GM12878 (cell line): ENCODE results near the gene BCAN. TPM values are rescaled to one million over a fixed set of nuclear protein-coding genes. Genes with fewer than 3 reads are reported as not detected.

Experiments
- IRF3 ChIP-seq: fragments of 450-650 bp; IDR thresholded peaks from 2 replicates; pipeline ENCODE4 v1.6.1; 2014; ENCODE audit warnings: mild to moderate bottlenecking
- MYC ChIP-seq: IDR thresholded peaks from 2 replicates; pipeline ENCODE4 v1.6.1; 2011; ENCODE audit warnings: mild to moderate bottlenecking, low read length, moderate library complexity, inconsistent platforms; ENCODE audit not compliant: insufficient read depth, insufficient replicate concordance, insufficient read length, severe bottlenecking
- YY1 ChIP-seq: IDR thresholded peaks from 2 replicates; pipeline ENCODE4 v1.6.1; 2011; ENCODE audit warnings: low read depth, mild to moderate bottlenecking, low read length
- ZBTB4 ChIP-seq: fragments of 450-650 bp; formaldehyde crosslinking; IDR thresholded peaks from 2 replicates; pipeline ENCODE4 v1.4.0; 2022; ENCODE audit warnings: mild to moderate bottlenecking, moderate library complexity
- ZNF622 ChIP-seq: fragments of 450-650 bp; IDR thresholded peaks from 2 replicates; pipeline ENCODE4 v1.6.1; 2017; ENCODE audit warnings: mild to moderate bottlenecking, inconsistent platforms
- polyA plus RNA-seq, 11 experiments: library from polyadenylated mRNA; depleted of rRNA in 4 of 11; unstranded in 6 of 11; stranded (reverse) in 5 of 11; fragments of >200 nt; fragmentation: Nextera tagmentation in 4 of 11; fragmentation: Illumina TruSeq in 1 of 11; extraction: Ambion mirVana in 4 of 11; extraction: Trizol in 1 of 11; gene quantifications; 1 replicate in 1 of 11; 2 replicates in 10 of 11; pipeline versions ENCODE4 v1.2.1 to v1.2.3, GENCODE V29; 2011 to 2016; ENCODE audit warnings: inconsistent platforms in 2 of 11, missing spikeins in 2 of 11, low read depth in 1 of 11
- total RNA-seq, 4 experiments: library from RNA; depleted of rRNA in 3 of 4; stranded (reverse); fragments of >200 nt in 3 of 4; fragmentation: Illumina TruSeq in 1 of 4; extraction: Trizol in 1 of 4; gene quantifications; 2 replicates each; pipeline versions ENCODE4 v1.2.1 to v1.2.3, GENCODE V29; 2013 to 2021

The BCAN gene
- total and polyA plus RNA-seq, 10 of the 15 experiments (the other 5 are each of a cell fraction or from before 2014, with no cell fraction given) = 0.05 to 1.3 (median 0.18) TPM; not detected in 1

GRCh38 chr1:156675210-156676113 lies 33.5 kb downstream of the BCAN start (continued):
- TF ChIP-seq MYC = no peak
- no peak for TF ChIP-seq YY1
- TF ChIP-seq IRF3 = no peak
- TF ChIP-seq ZBTB4 = no peak
- no peak for TF ChIP-seq ZNF622
